ENCODE measurements around the gene CD247. TPM values are rescaled to one million over a fixed set of nuclear protein-coding genes. Genes with fewer than 3 reads are reported as not detected.

The CD247 gene
- total RNA-seq, 1 donor from 2014 or later: not detected

- H3K36me3 Mint-ChIP-seq (ENCODE audit: unreplicated experiment): no peaks in the 10 kb centered on the region
Observed at GRCh38 chr1:167496797-167497619, 21.3 kb downstream of the CD247 start.

GRCh38 chr1:167493372-167493771 lies 25.0 kb downstream of the CD247 start:
- H3K4me3 Mint-ChIP-seq (ENCODE audit: unreplicated experiment): no peak overlapping the region
- H3K36me3 Mint-ChIP-seq (ENCODE audit: unreplicated experiment): no peaks in the 10 kb centered on the region
- H3K9me3 Mint-ChIP-seq (ENCODE audit: unreplicated experiment): peaks cover 3% of the 10 kb centered on the region
- no peak for DNase-seq
- TF ChIP-seq, protein P1, sequence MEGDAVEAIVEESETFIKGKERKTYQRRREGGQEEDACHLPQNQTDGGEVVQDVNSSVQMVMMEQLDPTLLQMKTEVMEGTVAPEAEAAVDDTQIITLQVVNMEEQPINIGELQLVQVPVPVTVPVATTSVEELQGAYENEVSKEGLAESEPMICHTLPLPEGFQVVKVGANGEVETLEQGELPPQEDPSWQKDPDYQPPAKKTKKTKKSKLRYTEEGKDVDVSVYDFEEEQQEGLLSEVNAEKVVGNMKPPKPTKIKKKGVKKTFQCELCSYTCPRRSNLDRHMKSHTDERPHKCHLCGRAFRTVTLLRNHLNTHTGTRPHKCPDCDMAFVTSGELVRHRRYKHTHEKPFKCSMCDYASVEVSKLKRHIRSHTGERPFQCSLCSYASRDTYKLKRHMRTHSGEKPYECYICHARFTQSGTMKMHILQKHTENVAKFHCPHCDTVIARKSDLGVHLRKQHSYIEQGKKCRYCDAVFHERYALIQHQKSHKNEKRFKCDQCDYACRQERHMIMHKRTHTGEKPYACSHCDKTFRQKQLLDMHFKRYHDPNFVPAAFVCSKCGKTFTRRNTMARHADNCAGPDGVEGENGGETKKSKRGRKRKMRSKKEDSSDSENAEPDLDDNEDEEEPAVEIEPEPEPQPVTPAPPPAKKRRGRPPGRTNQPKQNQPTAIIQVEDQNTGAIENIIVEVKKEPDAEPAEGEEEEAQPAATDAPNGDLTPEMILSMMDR (IDR thresholded peaks at IDR 0.05; ENCODE audit: partially characterized antibody, unreplicated experiment): no peak
- no peak overlapping the region for H3K27ac Mint-ChIP-seq (ENCODE audit: unreplicated experiment)
- no peaks in the 10 kb centered on the region for H3K27me3 Mint-ChIP-seq (ENCODE audit: unreplicated experiment)
- H3K4me1 Mint-ChIP-seq (ENCODE audit: low read depth, unreplicated experiment): peaks cover 22% of the 10 kb centered on the region

More at GRCh38 chr1:167496797-167497619, 21.3 kb downstream of the CD247 start:
- TF ChIP-seq, protein P1 (IDR thresholded peaks at IDR 0.05; ENCODE audit: partially characterized antibody, unreplicated experiment): no peak
- Mint-ChIP-seq H3K4me1 (ENCODE audit: low read depth, unreplicated experiment) (peaks cover 29% of the 10 kb centered on the region), H3K27me3 (ENCODE audit: unreplicated experiment) (peaks cover 2% of the 10 kb centered on the region), H3K9me3 (ENCODE audit: unreplicated experiment) (peaks cover 2% of the 10 kb centered on the region), H3K27ac (ENCODE audit: unreplicated experiment) (no peak overlapping the region), H3K4me3 (ENCODE audit: unreplicated experiment) (no peak overlapping the region)
- DNase-seq: no peak

DNA sequence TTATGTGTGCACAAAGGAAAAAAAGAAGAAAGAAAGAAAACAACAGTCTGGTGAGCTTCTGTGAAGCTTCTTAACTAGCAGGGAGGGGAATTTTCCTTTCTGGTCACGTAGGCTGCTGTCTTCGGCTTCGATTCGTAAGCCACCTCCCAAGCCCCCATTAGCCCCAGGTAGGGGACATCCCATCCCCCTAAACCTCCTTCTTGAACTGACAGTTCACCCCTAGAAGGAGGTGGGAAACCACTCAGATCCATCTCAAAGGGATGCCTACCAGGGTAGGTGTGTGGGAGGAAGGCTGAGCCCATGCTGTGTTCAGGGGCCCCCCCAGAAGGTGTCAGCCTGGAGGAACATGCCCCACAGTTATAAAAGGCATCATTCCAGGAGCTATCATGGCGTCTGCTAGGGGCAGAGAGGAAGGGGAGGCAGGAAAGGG lies 25.8 kb downstream of the CD247 start:
- no peak overlapping the region for H3K4me3 Mint-ChIP-seq (ENCODE audit: unreplicated experiment)
- TF ChIP-seq, protein P1 (IDR thresholded peaks at IDR 0.05; ENCODE audit: partially characterized antibody, unreplicated experiment): no peak
- peaks cover 16% of the 10 kb centered on the region for H3K4me1 Mint-ChIP-seq (ENCODE audit: low read depth, unreplicated experiment)

DNA sequence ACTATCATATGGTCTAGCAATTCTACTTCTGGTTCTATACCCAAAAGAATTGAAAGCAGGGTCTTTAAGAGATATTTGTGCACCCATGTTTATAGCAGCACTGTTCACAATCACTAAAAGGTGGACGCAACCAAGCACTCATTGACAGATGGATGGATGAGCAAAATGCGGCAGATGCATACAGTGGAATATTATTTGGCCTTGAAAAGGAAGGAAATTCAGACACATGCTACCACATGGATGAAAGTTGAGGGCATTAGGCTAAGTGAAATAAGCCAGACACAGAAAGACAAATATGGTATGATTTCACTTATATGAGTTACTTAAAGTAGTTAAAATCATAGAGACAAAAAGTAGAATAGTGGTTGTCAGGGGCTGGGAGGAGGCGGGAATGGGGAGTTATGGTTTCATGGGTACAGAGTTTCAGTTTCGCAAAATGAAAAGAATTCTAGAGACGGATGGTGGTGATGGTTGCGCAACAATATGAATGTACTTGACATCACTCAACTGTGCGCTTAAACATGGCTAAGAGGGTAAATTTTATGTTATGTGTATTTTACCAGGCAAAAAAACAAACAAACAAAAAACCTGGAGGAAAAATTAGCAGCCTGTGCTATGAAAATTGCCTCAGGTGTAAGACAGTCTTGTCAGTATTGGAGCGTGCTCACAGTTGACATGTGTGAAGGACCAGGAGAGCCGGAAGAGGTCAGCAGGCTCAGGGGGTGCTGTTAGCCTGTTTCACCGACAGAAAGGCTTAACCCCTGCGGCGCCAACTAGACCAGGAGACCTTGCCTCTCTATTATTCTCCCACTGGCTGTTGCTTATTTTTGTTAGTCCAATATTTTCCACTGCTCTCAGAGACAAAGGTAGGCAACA lies 26.5 kb downstream of the CD247 start:
- Mint-ChIP-seq H3K27me3 (ENCODE audit: unreplicated experiment) (no peaks in the 10 kb centered on the region), H3K27ac (ENCODE audit: unreplicated experiment) (no peak overlapping the region), H3K4me3 (ENCODE audit: unreplicated experiment) (no peak overlapping the region), H3K36me3 (ENCODE audit: unreplicated experiment) (no peaks in the 10 kb centered on the region), H3K9me3 (ENCODE audit: unreplicated experiment) (peaks cover 3% of the 10 kb centered on the region), H3K4me1 (ENCODE audit: low read depth, unreplicated experiment) (peaks cover 16% of the 10 kb centered on the region)
- no peak for DNase-seq
- TF ChIP-seq, protein P1 (IDR thresholded peaks at IDR 0.05; ENCODE audit: partially characterized antibody, unreplicated experiment): no peak

More for the DNA sequence above, 25.8 kb downstream of the CD247 start:
- H3K27ac Mint-ChIP-seq (ENCODE audit: unreplicated experiment): no peak overlapping the region
- H3K27me3 Mint-ChIP-seq (ENCODE audit: unreplicated experiment): no peaks in the 10 kb centered on the region
- no peaks in the 10 kb centered on the region for H3K36me3 Mint-ChIP-seq (ENCODE audit: unreplicated experiment)
- peaks cover 3% of the 10 kb centered on the region for H3K9me3 Mint-ChIP-seq (ENCODE audit: unreplicated experiment)
- no peak for DNase-seq
